A549 (cell line): ENCODE data around the gene TICAM1.

ENCODE experiments used
- CHD4 ChIP-seq: fragments of 200-600 bp; sonication (generic); IDR thresholded peaks from 2 replicates; pipeline ENCODE4 v1.6.1; 2016; ENCODE audit warnings: antibody characterized with exemption, mild to moderate bottlenecking, borderline replicate concordance
- HOXA7 ChIP-seq: fragments of 250-450 bp; sonication (Bioruptor Pico); IDR thresholded peaks from 2 replicates; pipeline ENCODE4 v1.5.0; 2020; ENCODE audit warnings: mild to moderate bottlenecking, moderate library complexity
- MAFK ChIP-seq: fragments of 450-650 bp; IDR thresholded peaks from 2 replicates; pipeline ENCODE4 v1.6.1; 2014; ENCODE audit not compliant: partially characterized antibody
- TF ChIP-seq, protein P1 (sequence below): fragments of >200 bp; sonication (Bioruptor Twin); formaldehyde crosslinking; IDR thresholded peaks from 3 replicates; pipeline ENCODE4 v1.5.1; 2016
- TF ChIP-seq, protein P2 (sequence below): fragments of 450-650 bp; IDR thresholded peaks from 2 replicates; pipeline ENCODE4 v1.6.1; 2014; ENCODE audit warnings: antibody characterized with exemption
- TF ChIP-seq, protein P3 (sequence below): fragments of 200-600 bp; sonication (generic); IDR thresholded peaks from 2 replicates; pipeline ENCODE4 v1.6.1; 2016; ENCODE audit warnings: antibody characterized with exemption, mild to moderate bottlenecking, moderate library complexity
- TF ChIP-seq, protein P4 (sequence below): fragments of 150-350 bp; IDR thresholded peaks from 2 replicates; pipeline ENCODE4 v1.6.1; 2014; ENCODE audit warnings: low read depth, mild to moderate bottlenecking, low read length

DNA sequence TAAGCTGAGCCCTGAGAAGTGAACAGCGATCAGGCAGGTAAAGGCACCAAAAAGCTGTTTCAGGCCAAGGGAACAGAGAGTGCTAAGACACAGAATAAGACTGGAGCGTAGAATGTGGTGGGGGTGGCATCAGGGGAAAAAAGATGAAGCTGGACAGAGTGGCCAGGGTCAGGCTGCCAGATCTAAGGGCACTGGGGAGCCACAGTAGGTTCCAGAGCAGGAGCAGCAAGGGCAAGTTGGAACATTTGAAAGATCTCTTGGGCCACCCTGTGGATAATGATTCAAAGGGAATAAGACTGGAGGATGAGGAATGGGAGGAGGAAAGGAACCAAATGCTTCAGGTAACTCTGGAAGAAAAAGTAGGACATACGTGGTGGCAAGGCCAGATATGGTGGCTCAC, 42.4 kb upstream of the TICAM1 start:
- TF ChIP-seq, protein P1, sequence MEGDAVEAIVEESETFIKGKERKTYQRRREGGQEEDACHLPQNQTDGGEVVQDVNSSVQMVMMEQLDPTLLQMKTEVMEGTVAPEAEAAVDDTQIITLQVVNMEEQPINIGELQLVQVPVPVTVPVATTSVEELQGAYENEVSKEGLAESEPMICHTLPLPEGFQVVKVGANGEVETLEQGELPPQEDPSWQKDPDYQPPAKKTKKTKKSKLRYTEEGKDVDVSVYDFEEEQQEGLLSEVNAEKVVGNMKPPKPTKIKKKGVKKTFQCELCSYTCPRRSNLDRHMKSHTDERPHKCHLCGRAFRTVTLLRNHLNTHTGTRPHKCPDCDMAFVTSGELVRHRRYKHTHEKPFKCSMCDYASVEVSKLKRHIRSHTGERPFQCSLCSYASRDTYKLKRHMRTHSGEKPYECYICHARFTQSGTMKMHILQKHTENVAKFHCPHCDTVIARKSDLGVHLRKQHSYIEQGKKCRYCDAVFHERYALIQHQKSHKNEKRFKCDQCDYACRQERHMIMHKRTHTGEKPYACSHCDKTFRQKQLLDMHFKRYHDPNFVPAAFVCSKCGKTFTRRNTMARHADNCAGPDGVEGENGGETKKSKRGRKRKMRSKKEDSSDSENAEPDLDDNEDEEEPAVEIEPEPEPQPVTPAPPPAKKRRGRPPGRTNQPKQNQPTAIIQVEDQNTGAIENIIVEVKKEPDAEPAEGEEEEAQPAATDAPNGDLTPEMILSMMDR, result no peak
- TF ChIP-seq, protein P2, sequence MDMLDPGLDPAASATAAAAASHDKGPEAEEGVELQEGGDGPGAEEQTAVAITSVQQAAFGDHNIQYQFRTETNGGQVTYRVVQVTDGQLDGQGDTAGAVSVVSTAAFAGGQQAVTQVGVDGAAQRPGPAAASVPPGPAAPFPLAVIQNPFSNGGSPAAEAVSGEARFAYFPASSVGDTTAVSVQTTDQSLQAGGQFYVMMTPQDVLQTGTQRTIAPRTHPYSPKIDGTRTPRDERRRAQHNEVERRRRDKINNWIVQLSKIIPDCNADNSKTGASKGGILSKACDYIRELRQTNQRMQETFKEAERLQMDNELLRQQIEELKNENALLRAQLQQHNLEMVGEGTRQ, result no peak
- TF ChIP-seq HOXA7 (CRISPR knock-in tag) (no peak), CHD4 (no peak), MAFK (no peak)
- TF ChIP-seq, protein P3, sequence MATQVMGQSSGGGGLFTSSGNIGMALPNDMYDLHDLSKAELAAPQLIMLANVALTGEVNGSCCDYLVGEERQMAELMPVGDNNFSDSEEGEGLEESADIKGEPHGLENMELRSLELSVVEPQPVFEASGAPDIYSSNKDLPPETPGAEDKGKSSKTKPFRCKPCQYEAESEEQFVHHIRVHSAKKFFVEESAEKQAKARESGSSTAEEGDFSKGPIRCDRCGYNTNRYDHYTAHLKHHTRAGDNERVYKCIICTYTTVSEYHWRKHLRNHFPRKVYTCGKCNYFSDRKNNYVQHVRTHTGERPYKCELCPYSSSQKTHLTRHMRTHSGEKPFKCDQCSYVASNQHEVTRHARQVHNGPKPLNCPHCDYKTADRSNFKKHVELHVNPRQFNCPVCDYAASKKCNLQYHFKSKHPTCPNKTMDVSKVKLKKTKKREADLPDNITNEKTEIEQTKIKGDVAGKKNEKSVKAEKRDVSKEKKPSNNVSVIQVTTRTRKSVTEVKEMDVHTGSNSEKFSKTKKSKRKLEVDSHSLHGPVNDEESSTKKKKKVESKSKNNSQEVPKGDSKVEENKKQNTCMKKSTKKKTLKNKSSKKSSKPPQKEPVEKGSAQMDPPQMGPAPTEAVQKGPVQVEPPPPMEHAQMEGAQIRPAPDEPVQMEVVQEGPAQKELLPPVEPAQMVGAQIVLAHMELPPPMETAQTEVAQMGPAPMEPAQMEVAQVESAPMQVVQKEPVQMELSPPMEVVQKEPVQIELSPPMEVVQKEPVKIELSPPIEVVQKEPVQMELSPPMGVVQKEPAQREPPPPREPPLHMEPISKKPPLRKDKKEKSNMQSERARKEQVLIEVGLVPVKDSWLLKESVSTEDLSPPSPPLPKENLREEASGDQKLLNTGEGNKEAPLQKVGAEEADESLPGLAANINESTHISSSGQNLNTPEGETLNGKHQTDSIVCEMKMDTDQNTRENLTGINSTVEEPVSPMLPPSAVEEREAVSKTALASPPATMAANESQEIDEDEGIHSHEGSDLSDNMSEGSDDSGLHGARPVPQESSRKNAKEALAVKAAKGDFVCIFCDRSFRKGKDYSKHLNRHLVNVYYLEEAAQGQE, result no peak
- TF ChIP-seq, protein P4, sequence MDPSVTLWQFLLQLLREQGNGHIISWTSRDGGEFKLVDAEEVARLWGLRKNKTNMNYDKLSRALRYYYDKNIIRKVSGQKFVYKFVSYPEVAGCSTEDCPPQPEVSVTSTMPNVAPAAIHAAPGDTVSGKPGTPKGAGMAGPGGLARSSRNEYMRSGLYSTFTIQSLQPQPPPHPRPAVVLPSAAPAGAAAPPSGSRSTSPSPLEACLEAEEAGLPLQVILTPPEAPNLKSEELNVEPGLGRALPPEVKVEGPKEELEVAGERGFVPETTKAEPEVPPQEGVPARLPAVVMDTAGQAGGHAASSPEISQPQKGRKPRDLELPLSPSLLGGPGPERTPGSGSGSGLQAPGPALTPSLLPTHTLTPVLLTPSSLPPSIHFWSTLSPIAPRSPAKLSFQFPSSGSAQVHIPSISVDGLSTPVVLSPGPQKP, result no peak
